NCI-H460 (cell line): ENCODE results near the gene PTPRG. TPM values are rescaled to one million over a fixed set of nuclear protein-coding genes. Genes with fewer than 3 reads are reported as not detected.

Experiments
- DNase-seq: peaks from one replicate; pipeline ENCODE4 v3.0.0-alpha.2; 2016; ENCODE audit warnings: low read depth; ENCODE audit errors: extremely low read depth
- total RNA-seq: library from RNA; depleted of rRNA; stranded (reverse); fragments of >200 nt; shearing (Covaris generic); gene quantifications from 2 replicates; pipeline ENCODE4 v1.2.3, GENCODE V29; 2014

The PTPRG gene
- total RNA-seq, 1 experiment from 2014 or later, result 24.9 TPM

DNA sequence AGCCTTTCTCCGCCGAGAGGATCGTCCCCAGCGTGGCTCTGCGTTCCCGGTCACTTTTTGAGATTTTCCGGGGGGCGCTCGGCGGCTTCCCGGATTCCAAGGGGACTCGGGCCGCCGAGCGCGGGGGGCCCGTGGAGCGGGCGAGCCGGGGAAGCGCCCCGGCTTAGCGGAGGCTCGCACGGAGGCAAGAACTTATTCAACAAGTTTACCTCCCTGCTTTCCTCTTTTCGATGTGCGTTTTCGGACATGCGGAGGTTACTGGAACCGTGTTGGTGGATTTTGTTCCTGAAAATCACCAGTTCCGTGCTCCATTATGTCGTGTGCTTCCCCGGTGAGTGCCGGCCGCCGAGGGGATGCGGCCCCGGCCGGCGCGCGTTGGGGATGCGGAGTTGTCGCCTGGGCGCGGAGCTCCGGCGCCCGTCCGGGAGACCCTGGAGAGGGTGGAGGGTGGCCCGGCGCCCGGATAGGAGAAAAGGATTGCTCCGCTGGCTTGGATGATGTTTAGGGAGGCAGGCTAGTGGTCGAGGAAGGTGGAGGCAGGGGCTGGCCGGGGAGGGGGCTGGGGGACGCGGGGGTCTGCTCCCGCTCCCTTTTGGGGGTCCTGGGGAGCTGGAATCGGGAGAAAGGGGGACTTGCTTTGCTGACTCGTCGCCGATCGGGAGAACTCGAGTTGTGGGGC lies 810 bp downstream of the PTPRG start:
- no peak for DNase-seq

DNA sequence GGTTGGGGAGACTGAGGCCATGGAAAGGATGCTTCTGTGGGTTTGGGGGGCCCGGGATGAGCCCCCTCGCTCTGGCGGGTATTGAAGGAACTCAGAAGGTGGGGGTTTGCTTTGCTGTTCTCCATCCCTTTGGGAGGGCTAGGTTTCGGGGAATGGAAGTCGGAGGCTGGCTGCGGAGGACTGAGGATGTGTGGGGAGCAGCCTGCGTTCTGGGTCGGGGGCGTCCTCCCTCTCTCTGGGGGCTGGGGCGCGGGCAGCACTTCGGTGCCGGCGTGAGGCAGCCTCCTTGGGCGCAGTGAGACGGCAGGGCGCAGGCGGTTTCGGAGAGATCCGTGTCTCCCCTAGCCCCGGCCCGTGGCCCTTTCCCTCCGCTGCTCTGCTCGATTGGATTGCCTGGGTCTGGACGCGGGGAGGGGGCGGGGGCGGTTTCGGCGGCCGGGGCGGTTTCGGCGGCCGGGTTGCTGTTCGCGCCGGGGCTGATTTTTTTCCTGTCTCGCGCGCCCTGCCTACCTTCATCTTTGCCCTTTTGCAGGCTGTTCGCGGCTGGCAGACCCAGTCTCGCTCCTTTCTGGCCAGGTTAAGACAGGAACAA lies 1.4 kb downstream of the PTPRG start:
- DNase-seq, result no peak

DNA sequence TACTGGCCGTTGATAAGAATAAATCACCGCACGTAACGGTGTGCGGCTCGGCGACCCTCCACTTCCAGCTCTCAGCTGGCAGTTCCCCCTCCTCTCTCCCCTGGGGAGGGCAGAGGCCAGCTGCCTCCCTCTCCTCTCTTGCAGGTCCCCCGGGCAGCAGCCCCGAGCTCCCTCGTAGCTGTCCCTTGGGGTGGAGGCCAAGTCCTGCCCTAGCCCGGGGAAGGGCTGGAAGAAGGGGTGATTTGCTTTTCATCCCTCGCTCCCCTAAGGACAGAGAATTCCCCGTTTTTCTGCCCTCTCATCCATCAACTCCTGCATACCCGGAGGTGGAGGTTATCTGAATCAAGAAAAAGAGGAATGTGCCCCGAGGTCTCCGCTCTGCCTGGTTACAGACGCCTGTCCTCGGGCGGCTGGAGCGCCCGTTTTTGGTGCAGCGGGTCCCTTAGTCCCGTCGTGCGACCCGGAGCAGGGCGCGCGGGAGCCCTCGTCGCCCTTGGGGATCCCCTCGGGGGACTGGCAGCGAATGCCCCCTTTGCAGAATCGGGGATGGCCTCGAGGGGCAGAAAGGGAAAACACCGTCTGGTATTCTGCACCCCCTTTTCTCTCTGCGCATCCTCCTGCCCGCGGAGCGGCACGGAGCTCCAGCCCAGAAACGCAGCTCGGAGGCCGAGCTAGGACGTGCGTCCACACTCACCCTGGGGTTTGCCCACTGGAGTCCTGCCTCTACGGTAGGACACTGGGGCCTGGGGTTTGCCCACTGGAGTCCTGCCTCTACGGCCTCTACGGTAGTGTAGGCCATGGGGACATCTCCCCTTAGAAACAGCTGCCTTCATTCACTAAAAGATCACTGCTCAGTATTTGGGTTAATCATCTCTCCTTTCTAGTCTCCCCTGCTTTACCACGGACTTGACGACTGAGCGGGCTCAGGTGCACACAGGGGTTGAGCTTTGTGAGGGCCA lies 2.2 kb downstream of the PTPRG start:
- DNase-seq, result no peak

DNA sequence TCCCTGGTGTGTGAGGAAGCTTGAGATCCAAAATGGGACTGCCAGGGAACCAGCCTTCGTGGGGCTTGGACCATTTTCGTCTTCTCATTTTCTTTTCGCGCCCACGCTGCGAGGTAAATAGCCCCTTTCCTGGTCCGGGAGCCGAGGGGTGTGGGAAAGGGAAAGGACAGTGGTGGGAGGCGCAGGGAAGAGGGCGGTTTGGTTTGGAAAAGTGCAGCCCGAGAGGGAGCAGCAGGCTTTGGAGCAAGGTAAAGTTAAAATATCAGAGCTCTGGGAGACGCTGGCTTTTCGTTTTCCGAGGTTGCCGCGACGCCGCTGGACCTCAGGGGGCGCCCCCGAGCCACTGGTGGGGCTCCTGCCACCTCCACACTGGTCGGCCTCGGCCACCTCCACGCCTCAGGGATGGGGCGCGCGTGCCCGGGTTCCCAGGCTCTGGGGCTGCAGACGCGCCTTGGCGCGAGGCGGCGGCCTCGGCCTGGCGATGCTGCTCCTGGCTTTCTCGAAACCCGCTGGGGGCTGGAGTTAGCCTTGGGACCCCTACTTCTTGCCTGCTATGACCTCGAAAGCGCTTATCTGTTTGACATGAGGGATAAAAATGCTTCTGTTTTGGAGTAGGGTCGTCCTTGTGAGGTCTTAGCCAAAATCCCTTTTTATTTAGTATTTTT lies 3.2 kb downstream of the PTPRG start:
- no peak for DNase-seq

DNA sequence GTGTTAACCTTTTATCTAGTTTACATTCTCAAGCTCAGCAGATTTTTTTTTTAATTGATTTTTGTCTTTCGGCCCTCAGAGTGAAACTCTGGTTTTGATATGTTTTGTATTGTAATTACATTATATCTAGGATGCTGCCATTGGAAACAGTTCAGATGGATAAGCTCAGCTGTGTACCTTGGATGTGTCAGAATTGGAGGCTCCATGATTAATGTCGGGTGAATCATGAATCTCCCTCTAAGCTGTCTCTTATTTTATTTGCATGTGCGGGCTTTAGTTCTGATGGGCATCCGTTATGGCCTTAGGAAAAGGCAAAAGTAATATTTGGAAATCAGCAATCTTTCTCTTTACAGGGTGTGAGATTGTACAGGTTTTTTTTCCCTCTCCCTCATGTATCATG lies 4.2 kb downstream of the PTPRG start:
- DNase-seq, result no peak

DNA sequence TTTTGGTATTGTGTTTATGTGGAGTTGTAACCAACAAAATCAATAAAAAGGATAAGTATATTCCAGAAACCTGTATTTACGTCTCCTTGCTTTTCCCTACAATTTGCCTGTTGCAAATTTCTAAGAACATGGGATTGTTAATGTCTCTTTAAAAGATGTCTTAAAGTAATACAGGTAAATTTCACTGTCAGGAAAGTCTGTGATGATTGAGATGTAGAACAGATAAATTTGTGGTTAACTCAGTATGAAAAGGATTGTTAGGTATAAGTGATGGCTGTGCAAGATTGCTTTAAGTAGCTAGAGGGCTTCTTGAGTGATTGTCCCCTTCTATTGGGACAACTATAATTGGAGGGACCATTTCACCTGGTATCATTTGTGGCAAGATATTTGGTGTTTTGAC lies 6.8 kb downstream of the PTPRG start:
- no peak for DNase-seq

DNA sequence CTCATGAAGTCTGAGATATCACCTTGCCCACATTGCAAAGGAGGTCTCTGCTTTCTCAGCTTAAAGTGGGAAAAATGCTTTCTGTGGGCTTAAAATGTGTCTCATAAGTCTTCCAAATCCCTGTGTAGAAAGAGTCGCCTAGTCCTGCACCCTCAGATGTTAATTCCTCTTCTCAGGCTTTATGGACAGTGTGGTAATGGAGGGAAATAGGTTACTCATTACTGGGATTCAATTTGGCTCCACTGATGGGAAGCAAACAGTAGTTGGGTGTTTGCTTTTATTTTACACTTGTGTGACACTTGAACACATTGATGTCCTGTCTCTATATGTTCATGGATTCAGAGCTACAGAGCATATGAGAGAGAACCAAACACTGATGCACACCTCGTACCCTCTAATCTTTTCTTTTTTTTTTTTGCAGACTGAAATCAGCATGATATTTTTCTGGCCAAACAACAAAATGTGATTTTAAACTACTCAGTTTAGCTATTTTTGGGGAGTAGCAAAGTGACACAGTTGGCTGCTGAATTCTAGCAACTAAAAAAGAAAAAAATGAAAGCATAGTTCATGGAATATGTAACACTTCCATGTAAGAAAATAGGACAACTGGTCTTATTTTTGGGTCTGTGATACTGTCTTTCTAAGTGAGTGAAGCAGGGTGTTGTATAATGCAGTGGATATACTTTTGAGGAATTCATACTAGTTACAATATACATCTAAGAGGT lies 8.6 kb downstream of the PTPRG start:
- no peak for DNase-seq

DNA sequence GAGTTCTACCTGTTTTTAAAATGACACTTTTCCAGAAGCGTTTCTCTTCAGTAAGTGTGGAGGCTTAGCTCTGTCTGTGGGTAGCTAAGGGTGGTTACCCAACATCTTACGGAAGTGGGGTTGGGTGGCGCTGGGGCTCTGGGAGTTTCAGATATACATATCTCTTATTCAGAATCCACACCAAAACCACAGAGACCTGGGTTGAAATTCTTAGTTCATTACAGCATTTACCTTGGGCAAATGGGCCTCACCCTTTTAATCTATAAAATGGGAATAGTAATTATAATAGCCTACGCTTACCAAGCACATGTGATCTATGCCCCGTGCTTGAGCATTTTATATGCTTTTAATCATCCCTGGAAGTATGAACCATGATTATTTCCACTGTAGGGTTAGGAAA lies 9.4 kb downstream of the PTPRG start:
- no peak for DNase-seq

DNA sequence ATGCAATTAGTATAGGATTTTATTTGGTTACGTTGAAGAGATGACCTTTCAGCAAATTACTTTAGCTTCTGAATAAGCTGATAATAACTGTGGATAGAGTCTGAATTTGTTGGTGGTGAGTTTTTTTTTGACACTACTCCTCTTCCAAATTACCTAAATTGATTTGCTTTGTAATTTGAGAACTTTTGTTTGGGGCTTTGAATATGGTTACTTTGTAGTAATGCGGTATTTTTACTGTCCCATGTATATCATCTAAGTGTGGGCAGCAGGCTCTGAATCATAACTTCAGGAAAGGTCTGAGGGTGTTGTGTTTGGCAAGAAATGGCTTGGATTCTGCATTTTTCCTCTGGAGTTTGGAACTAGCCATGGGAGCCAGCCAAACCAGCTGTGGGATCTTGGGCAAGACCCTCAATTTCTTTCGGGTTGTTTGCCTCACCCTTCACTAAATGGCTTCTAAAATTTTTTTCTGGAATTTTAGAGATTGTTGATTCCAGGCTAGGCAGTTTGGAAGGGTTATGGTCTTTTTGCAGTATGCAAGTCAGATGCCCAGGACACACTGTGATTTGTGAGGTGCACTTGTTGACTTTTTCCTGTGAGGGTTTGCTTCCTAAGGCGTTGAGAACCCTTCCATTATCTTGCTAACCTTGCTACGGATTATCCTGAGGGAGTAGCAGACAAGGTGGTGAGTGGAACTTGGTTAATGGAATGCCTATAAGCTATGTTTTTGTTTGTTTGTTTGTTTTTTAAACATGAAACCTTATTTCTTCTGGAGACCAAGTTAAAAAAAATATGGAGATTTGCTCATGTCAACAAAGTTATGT lies 10.4 kb downstream of the PTPRG start:
- DNase-seq, result no peak

DNA sequence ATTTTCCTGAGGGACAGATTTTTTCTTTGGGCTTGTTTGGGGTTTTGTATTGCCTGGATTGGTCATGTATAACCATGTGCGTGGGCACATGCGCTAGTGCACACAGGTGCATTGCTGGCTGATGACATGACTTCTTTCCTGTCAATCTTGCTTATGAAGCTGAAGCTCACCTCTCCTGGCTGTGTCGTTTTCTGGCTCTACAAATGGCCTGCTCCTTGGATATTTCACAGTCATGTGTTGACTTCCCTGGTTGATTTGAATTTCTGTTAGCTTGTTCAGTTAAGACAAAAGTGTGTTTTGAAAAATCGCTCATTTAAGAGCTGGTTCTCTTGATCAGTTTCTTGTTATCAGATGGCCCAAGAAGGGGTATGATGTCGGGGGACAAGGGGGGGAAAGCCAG lies 11.5 kb downstream of the PTPRG start:
- no peak for DNase-seq

DNA sequence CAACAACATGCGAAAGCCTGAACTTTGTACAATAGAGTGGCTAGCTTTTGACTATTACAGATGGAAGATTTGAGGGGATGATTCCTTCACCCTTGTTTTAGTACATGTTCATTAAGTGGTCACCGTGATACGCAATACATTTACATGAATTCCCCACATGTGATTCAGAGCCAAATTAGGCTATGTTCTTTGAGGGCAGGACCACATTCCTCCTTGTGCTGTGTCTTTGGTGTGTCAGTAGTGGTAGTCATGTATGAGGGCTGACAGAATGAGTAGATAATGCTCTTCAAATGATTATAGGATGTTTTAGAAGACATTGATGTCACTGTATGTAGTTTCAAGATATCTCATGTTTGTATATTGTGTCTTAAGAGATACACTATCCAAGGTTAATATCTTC lies 12.1 kb downstream of the PTPRG start:
- DNase-seq, result no peak

DNA sequence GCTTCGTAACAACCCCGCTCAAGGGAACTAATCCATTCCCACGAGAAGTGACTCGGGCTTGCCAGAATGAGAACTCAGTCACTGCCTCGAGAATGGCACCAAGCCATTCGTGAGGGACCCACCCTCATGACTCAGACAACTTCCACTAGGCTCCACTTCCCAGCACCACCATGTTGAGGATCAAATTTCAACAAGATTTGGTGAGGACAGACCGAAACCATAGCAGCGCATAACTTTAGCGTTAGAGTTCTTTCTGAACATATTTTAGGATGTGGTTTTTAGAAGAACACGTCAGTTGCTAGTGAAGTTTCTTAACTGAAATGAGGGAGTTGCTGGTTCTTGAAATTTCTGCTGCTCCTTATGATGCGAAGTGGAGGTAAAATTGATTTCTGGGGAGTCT lies 13.5 kb downstream of the PTPRG start:
- DNase-seq, result no peak

DNA sequence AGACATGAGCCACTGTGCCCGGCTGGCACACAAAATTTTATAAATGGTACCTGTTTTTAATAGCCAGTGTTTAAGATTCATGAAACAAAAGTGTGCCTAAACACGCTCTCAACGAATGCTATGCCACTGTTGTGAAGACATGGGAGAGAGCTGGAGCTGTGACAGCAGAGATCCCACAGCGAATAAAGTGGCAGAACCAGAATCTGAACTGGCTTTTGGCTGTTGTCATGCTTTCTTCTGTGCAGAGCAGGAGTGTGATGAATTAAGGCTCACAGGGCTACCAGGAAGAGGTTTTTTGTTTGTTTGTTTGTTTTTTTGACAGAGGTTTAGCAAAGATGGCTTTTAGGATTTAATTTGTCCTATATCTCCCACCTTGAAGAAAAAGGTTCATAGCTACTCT lies 14.5 kb downstream of the PTPRG start:
- DNase-seq, result no peak

DNA sequence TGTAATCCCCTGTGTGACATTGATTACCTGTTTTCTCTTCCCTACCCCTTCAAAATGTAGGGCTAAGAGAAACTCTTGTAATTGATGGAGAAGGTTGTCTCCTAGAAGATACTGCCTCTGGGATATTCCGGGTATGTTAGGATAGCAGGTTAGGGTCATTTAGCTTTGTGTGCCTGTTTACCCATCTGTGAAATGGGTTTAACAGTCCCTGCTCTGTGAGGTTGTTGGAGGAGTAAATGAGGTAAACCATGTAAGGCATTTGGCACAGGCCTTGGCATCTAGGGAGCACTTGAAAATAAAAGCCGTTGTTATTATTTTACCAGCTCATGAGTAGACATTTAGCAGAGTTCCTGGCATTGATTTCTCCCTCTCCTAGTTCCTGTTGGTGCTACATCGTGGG lies 16.4 kb downstream of the PTPRG start:
- no peak for DNase-seq

DNA sequence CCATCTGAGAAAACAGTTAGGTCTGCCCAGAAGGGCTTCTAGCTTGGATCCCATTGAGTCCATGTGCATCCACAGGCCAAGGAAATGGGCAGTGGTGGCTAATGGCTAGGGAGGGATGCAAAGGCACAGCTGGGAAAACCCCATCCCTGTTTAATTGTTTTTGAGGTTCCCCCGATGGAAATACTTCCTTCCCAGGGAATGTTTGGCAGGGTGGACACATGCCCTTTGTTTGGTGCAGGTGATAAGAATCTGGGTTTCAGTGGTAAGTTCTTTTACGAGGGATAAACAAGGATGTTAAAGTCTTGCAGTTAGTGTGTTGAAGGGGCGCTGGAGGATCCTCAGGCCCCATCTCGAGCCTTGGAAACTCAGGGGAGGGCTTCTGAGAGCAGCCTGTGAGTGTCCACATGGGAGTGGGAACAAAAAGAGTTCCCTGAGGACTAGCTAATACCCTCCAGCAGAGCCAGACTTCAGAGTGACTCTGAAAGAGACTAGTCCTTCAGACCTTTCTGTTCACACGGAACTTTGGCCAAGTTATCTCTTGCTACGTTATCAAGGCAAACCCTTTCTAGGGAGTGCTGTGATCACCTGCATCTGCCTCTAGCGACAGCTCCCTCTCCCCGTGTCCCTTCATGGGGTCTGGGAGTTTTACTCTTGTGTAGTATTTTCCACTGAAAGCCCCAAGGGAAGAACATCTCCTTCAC lies 17.4 kb downstream of the PTPRG start:
- no peak for DNase-seq

DNA sequence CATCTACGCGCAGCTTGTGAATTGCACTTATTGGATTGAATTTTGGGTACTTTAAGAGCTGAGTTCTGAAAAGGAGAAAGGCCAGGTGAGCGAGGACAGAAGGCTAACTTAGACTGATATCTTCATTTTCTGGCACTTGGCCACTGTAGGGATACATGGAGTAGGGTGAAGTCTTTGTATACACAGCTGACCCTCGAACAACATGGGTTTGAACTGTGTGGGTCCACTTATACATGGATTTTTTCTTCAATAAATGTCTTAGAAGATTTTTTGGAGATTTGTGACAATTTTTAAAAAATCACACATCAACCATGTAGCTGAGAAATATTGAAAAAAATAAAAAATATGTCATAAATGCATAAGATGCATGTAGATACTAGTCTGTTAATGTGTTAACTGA lies 18.3 kb downstream of the PTPRG start:
- no peak for DNase-seq

DNA sequence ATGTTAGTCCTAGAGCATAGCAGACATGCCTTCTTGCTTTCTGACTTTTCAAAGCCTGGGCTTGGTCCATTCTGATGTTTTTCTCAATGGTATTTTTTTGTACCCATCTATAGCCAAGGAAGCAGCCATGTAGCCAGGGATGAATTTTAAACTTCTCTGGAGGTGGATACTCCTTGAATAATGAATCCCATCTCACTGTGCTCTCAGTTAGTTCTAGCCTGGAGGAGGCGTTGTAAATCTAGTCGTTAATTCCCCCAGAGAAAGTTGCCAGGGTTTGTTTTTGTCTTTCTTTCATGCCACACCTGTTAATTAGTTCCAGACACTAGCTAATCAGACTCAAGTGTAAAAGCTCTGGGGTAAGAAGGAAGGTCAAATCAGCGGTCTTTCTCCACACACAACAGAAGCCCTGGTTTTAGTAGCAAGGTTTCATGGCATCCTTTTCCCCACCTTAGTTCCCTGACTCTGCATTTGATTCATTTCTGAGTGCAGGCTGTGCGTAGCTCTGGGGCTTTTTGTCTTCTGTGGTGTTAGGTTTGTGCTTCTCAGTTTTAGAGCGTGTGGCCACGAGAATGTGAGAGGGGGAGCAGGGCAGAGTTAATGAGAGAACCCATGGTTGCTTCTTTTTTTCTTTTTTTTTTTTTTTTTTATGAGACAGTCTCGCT lies 19.7 kb downstream of the PTPRG start:
- no peak for DNase-seq

DNA sequence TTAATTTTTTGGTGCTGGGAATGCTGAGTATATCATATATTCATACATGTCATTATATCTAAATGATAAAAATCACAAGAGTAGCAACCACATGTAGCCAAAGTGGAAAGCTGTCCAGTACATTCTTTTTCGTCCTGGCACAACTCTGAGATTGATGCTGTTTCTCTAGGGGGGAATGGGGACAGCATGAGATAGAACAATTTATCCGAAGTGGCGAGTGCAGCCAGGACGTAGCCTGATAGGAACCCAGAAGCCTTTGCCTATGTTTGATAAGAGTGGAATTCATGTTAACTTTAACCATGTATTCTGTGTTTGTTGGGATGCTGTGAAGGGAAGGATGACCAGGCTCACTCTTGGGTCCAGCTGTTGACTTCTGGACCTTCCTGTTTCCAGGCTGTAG lies 20.9 kb downstream of the PTPRG start:
- no peak for DNase-seq

DNA sequence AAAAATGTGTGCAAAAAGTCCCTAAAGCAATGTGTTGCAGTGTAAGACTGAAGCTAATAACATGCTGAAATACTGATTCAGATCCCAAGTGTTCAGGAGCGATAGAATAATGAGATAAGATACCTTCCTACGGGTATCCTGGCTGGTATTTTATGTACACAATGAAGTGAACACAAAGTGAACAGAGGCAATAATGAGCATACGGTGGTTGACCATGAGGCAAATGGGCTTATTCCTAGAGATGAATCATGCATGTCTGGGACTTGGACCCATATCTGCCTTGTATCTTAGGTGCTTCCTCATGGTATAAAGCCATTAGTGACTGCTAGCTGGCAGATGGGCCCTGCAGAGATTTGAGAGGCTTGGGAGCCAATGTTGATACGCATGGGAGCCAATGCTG lies 21.5 kb downstream of the PTPRG start:
- DNase-seq, result no peak
